Activated CD4-positive, alpha-beta T cell treated with anti-CD3 and anti-CD28 coated beads for 24 hours (primary cell): ENCODE results near the gene MACROD2.
"Not testable (repeated sequence)": the region's sequence is repeated elsewhere in the genome, so short reads cannot be mapped to it uniquely, and the experiment has no call there.

Source experiments
- DNase-seq, 2 donors: peaks; one replicate each; pipeline ENCODE4 v3.0.0-alpha.2; 2020; ENCODE audit warnings: low read depth in 2 of 2

The MACROD2 gene

DNA sequence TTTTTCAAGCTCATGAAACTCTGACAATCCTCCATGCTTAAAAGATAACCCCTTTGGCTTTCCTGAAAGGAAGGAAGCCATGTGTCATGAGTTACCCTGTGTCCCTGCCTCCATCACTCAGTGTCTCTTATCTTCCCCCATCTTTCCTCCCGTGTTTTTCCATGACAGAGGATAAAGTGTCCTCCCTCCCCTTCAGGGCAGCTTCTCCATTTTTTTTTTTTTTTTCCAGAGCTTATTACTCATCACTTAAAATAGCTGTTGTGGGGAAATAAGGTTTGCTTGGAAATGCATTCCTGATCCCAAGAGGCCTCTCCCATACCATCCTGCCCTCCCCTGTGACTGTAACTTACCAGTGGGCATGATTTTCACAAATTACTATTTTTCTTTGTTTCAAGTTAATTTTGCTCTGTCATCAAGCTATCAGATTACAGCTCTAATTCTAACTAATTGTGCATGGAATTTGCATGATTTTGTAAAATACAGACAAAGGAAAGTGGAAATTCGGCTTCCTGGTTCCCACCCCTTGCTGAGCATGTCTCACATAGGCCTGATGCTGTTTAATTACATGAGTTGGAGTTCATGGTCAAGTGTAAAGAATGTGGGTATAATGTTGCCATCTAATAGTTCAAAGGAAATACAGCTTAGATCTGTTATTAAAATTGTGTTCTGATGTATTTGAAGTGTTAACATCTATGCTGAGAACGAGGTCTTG is 956.5 kb downstream of the MACROD2 start:
- DNase-seq = no peak

DNA sequence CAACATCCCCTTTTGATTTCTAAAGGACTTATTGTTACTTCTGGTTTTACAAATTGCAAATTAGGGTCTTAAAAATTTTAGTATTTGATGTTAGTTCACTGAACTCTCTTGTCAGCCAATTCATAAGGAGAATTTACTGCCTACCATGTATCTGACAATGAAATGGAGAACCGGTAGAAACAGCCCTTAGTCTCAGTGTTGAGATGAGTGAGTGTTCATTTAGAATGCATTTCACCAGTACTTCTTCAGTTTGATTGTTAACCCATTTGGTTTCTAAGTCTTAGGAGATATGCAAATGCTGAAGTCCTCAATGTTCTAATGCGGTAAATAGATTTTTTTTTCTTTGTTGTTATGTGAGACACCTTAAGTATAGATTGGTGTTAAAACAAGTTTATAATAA is 958.4 kb downstream of the MACROD2 start:
- DNase-seq = no peak

DNA sequence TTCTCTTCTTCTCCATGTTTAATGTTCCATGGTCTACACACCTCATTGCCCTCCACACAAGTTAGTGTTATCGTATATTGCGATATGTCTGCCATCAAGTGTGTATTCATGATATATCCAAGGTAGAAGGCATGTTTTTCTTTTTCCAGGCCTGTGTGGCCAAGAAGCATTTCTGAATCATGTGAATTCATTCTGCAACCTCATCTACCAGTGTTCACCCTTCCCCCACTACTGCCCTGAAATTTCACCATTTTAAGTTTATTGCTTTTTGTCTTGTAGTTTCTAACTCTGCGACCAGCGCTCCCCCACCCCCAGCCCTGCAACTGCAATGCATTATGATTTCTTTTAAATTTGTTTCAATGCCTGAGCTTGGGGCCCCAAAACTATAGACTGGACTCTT is 960.1 kb downstream of the MACROD2 start:
- no peak for DNase-seq

DNA sequence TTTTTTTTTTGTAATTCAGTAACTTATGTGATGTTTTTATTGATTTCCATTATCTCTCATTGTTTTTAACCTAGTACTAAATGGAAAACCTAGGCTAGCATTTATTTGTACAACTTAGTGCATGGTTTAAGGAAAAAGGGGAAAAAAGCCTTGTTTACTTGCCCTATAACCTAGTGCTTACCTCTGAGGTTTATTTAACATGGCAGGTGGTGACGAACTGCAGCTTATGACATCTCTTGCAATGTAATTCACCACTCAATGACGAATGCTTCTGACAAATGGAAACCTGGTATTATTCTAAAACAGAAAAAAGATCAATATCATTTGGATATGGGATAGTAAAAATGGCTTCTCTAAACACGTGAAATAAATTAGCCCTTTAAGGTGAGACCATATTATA is 960.7 kb downstream of the MACROD2 start:
- DNase-seq = no peak

DNA sequence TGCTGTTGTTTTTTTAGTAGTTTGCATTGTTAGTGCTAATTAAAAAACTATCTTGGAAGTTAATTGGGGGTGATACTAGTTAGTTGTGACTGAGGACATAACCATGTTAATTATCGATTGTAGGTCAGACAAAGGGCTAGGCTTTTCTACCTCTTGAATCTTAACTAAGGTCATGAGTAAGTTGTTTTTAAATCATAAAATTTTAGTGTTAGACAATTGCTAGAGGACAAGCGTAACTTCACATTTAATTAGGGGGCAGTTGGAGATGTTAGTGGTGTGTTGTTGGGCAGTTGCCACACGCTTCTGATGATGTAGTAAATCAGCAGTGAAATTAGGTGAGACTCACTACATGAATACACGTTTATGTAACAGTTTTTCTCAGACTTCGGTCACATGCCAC is 961.2 kb downstream of the MACROD2 start:
- DNase-seq = no peak

DNA sequence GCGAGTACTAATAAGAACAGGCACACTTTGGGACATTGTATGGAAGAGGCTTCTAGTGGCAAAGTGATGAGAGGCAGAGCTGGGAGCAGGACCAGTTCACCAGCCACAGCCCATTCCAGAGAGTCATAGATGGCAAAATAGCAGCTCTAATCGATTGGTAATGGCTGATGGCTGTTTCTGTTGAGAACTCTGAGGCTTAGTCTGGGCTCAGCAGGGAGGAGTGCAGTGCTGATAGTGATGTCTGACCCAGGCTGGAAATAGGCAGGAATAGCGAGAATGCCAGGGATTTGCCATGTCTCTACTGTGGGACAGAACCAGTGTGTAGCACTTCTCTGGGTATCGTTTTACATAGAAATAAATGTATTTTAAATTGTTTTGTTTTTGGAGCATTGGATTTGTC is 962.1 kb downstream of the MACROD2 start:
- DNase-seq = no peak

DNA sequence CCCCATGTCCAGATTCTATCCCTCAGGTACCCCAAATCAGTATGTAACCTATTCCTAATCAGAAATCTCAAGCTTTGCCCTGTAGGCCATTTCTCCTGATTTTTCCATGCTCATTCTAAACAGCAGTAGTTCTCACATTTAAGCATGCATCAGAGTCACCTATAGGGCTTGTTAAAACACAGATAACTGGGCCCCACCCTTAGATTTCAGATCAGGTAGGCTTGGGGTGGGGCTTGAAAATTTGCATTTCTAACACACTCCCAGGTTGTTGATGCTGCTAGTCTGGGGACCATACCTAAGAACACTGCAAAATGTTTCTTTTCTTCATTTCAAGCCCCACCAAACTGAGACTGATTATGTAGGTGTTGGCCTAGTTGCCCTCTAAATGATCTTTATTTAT is 963.3 kb downstream of the MACROD2 start:
- DNase-seq = no peak

DNA sequence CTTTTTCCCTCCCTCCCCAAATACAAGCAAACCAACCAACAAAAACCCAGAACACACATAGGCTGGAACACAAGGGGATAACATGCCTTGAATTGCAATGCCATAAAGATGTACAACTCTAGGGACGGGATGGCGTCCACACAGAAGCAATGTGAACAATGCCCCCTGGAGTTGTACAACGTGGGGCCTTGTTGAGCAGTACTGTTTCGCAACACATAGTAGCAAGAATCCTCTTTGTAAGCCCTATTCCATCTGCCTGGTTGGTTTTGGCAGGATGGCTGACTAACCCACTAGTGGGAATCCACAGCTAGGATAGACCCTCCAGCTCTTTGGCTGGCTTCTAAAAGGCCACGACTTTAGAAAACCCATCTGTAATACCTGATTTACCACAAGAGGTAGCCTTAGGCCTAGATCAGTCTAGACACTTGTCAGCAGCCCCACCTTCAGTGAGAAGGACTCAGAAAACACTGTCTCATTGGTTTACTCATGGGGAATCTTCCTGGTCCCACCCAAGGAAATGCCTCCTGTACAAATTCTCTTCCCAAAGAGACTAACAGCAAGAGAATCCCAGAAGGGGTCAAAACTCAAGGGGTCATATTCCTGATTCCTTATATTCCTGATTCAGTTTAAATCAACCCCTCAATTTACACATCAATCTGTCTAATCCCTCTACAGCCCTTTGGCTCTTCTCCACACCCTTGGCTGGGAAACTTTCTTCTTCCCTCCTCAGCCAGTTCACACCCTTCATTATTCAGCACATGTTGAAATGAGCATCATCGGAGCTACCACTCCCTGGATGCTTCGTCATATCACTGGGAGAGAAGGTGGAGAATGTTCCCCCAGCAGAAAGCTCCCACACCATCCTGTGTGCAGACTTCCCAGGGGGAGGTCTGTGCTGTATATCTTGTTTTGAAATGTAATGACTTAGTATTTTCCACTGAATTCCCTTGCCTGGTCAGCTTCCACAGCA is 964.5 kb downstream of the MACROD2 start:
- DNase-seq = no peak

DNA sequence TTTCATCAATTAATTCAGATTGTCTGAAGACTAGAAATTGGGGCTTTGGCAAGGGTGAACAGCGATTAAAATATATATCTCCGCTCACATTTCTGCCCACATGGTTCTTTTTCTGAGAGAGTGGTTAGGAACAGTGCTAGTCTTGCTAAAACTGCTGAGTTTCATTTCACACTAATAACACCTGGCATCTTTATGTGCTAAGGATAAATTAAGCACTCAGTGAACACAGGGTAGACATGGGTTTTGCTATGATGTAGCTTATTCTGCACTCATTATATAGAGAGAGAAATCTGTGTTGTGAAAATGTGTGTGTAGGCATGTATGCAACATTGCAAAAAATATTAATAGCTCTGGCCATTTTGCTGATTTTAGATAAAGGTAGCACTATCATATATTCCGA is 965.5 kb downstream of the MACROD2 start:
- no peak for DNase-seq

DNA sequence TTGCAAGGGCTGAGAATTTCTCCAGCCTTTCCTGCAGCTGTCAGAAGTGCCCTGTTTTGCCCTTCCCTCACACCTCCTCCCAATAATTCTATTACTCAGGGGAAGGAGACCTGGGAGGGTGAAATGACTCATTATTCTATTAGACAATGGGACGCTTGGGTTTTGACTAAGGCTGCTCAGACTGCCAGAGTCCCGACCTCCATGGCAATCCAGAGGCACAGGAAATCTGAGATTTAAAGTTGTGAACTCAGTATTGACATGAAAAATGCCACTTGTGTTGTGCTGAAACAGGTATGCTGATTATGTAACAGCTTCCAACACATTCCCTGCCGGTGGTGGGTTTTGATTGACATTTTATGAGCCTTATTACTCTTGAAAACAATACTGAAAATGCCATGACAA is 967.9 kb downstream of the MACROD2 start:
- no peak for DNase-seq

DNA sequence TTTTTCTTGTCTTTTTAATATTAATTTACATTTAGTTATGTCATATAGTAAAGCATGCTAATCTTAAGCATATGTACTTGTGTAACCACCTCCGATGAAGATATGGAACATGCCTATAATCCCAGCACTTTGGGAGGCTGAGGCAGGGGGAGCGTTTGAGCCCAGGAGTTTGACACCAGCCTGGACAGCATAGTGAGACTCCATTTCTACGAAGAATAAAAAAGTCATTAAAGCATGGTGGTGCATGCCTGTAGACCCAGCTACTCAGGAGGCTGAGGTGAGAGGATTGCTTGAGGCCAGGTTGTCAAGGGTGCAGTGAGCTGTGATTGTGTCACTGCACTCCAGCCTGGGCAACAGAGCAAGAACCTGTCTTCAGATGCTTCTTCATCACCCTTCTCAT is 970.9 kb downstream of the MACROD2 start:
- no peak for DNase-seq

DNA sequence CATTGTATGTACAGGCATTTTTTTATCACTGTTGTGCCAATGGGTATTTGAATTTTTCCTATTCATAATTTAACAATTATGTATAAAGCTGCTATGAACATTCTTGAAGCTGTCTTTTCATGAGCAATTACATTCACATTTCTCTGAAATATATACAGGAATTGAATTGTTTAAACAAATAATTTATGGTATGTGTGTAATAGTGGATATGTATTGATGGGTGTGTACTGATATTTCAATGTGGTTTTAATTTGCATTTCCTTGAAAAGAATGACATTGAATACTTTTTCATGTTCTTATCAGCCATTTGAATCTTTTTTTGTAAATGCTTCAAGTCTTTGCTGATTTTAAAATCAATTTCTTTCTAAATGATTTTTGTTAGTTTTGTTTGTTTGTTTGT is 971.5 kb downstream of the MACROD2 start:
- DNase-seq = no peak

DNA sequence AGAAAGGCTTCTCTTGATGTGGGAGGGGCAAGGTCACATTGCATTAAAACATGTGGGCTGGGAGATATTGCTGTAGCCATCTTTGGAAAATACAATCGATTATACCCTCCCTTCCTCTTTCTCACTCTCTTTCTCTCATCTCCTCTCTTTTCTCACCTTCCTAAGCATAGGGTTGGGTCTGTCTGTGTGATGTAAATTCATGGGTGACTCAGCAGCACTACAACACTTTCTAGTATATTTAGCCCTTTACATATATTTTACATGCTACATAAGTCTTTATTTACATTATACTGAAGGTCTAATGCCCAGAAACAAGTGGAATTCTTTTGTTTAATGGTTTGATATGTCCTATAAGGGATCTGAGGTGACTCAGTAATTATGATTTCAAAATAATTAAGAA is 976.9 kb downstream of the MACROD2 start:
- no peak for DNase-seq

DNA sequence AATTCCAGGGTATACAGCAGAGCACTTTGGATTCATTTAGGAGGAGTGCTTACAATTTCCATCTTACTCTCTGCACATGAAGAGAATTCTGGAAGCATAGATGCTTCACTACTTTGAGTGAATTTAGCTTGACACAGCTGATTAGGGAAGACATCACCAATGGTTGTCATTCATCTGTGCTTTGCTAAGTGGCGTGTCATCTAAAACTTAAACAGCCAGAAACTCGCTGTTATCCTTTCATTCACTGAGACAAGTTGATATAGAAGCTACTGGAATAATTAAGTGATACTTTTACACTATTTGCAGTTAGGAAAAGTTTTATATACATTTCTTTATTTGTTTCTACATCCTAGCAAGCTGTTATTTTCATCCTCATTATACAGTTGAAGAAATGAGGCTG is 977.4 kb downstream of the MACROD2 start:
- DNase-seq = no peak

DNA sequence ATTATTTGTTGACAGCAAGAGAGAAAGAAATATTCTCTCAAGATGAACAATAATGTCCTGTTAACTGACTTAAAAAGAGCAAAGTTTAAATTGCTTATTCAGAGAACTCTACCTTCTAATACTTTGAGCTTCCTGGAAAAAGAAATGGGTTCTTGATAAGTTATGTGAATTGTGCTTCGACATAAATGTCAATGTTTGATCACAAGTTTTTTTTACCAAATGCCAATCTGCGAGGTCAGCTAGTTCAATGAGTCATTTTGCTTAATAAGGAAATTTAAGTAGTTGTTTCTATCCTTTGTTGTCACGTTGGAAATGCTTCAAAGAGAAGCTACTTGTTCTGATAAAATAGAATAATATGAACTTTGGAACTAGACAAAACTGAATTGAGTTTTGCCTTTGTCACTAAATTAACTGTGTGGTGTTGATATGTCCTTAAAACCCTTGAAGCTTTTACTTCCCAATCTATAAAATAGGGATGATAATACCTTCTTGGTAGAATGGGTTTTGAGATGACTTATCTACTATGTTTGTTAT is 984.2 kb downstream of the MACROD2 start:
- DNase-seq = no peak

DNA sequence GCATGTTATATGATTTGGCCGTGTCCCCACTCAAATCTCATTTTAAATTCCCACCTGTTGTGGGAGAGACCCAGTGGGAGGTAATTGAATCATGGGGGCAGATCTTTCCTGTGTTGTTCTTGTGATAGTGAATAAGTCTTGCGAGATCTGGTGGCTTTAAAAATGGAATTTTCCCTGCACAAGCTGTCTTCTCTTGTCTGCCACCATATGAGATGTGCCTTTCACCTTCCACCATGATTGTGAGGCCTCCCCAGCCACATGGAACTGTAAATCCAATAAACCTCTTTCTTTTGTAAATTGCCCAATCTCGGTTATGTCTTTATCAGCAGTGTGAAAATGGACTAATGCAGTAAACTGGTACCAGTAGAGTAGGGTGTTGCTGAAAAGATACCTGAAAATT is 986.2 kb downstream of the MACROD2 start:
- DNase-seq = not testable (repeated sequence)

DNA sequence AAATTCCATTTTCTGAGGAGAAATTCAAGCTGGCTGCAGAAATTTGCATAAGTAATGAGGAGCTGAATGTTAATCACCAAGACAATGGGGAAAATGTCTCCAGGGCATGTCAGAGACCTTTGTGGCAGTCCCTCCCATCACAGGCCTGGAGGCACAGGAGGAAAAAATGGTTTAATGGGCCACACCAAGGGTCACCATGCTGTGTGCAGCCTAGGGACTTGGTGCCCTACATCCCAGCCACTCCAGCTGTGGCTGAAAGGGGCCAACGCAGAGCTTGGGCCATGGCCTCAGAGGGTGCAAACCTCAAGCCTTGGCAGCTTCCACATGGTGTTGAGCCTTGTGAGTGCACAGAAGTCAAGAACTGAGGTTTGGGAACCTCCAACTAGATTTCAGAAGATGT is 987.0 kb downstream of the MACROD2 start:
- not testable (repeated sequence) for DNase-seq

DNA sequence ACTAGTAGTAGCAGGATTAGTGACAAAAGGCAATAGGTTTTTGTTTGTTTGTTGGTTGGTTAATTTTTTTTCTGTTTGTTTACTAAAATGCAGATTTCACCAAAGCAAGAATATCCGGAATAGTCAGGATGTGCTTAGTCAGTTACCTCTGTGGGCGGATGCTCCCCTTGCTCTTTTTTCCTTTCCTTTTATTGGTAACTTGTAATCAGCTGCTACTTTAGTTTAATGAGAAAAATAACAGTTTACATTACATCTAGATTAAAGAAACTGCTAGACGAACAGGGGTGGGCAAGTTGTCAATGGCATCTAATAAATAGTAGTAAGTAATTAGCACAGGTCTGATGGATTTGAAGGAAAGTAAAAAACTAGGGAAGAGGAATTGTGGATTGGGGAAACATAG is 989.0 kb downstream of the MACROD2 start:
- no peak for DNase-seq

DNA sequence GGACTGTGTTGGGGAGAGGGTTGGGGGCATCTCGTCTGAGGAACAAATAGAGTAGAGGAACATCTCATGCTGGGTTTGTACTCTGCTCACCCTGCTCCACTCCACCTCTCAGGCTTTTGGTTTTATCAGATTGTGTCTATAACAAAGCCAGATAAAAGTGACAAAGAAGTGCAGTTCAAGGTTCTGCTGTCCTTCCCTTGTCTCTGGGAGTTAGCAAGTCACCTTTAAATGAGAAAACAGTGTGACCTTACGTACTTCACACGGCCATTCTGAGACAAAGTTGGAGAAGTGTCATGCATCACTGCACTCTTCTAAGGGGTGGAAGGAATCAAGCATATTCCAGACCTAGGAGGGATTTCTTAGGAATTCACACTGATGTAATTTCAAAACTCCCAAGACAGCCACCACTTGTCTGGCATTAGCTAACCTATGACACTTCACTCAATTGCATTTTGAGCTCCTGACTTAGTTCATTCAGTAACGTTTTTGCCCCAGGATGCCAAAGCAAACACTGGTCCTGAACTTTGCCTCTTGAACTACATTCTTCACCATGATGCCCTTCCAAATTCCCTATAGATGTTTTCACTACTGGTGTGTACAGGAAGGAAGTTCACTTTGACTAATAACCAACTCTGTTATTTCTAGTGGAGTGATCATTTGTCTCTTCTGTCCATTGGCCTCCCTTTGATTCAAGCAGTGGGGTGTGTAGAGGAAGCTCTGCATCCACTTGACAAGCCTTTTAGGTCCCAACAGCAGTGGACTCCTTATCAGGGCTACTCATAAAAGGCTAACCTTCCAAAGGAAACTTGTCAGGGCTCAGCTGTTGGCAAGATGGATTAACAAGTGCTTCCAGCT is 989.7 kb downstream of the MACROD2 start:
- no peak for DNase-seq

DNA sequence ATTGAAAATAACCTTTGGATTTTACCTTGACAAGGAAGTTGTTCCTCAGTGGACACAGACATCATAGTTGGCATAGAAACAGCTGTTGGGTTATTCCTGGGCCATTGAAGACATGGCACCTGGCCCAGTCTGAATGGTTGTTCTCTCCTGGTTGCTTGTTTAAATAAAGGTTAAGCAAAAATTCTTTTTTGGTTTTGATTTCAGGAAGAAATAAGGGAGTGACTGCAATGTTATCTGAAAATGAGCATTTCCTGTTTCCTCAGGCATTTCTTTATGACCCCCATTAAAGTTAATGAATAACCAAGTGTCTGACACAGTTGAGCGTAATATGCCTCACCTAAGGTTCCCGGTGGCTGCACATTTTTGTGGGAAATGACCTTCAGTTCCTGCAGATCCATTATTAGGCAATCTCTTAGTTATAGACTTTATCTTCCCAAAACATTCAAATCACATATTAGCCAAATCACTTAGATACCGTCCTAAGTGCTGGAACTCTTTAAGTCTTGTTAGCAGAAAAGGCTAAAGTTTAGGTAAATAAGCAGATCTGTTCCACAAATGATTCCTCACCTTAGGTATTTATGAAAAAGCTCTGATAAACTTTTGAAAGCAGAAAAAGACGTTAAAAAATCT is 990.8 kb downstream of the MACROD2 start:
- DNase-seq = no peak

DNA sequence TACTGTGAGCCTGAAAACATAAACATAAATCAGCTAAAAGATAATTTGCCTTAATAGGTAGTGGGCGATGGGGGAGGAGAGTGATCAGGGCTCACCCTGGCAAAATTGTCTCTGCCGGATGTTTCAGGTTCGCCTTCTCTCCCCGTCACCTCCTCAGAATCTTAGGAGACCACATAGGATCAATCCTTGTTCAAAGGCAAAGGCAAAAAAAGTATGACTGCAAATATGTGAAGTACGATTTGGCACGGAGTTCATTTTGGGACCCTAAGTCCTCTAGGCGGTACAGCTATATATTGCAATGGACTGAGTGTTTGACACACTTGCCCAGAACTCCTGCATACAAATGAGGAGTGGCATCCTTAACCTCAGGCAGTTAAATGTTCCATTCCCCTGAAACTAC is 991.3 kb downstream of the MACROD2 start:
- DNase-seq = no peak
